ENCODE data around the gene TFAP2B. TPM values are rescaled to one million over a fixed set of nuclear protein-coding genes. Genes with fewer than 3 reads are reported as not detected.

Gene TFAP2B
- total RNA-seq, 1 donor from 2014 or later: not detected

- TF ChIP-seq EZH2 (IDR thresholded peaks at IDR 0.05; ENCODE audit: insufficient read depth, low read length): no peak
- no peak for TF ChIP-seq CTCF (IDR thresholded peaks at IDR 0.05; ENCODE audit: insufficient read depth, low read depth, low read length)
- peak overlapping the region; percentile 48 for H3K4me2 ChIP-seq (ENCODE audit: low read length)
- H3K9me3 ChIP-seq (ENCODE audit: insufficient read depth, low read depth, low read length): no peaks in the 10 kb centered on the region
- H3K4me3 ChIP-seq (ENCODE audit: insufficient read depth, low read depth, low read length): no peak overlapping the region
- H3K4me1 ChIP-seq (ENCODE audit: insufficient read depth, low read length): no peaks in the 10 kb centered on the region
- H2AFZ ChIP-seq (ENCODE audit: low read depth, low read length): peak overlapping the region; percentile 26
- peaks cover 95% of the 10 kb centered on the region for H3K27me3 Mint-ChIP-seq (ENCODE audit: low read depth, unreplicated experiment)
- no peak for DNase-seq (ENCODE audit: low read depth)
- H3K9ac ChIP-seq (ENCODE audit: low read length): no peak overlapping the region
- H3K27ac Mint-ChIP-seq (ENCODE audit: unreplicated experiment): peak overlapping the region; percentile 69
- peaks cover 2% of the 10 kb centered on the region for H3K4me1 Mint-ChIP-seq (ENCODE audit: low read depth, unreplicated experiment)
- no peaks in the 10 kb centered on the region for H3K79me2 ChIP-seq (ENCODE audit: insufficient read depth, low read length)
- H3K27ac ChIP-seq (ENCODE audit: low read depth, low read length): no peak overlapping the region
- H3K4me3 Mint-ChIP-seq (ENCODE audit: unreplicated experiment): peak overlapping the region; percentile 86
- H4K20me1 ChIP-seq (ENCODE audit: insufficient read depth, low read length): no peaks in the 10 kb centered on the region
- H3K36me3 ChIP-seq (ENCODE audit: insufficient read depth, low read length): no peaks in the 10 kb centered on the region
- no peaks in the 10 kb centered on the region for H3K36me3 Mint-ChIP-seq (ENCODE audit: low read depth, unreplicated experiment)
- H3K9me3 Mint-ChIP-seq (ENCODE audit: unreplicated experiment): peaks cover 4% of the 10 kb centered on the region
- H3K27me3 ChIP-seq (ENCODE audit: insufficient read depth, low read length): peaks cover 36% of the 10 kb centered on the region
- no peak for FAIRE-seq
These were observed 31.1 kb downstream of the TFAP2B start for GRCh38 chr6:50849796-50850180.

GRCh38 chr6:50850223-50851048, 31.8 kb downstream of the TFAP2B start:
- Histone ChIP-seq H3K4me3 (ENCODE audit: insufficient read depth, low read depth, low read length) (no peak overlapping the region), H3K79me2 (ENCODE audit: insufficient read depth, low read length) (no peaks in the 10 kb centered on the region), H3K27me3 (ENCODE audit: insufficient read depth, low read length) (peaks cover 33% of the 10 kb centered on the region), H2AFZ (ENCODE audit: low read depth, low read length) (peak overlapping the region; percentile 26), H4K20me1 (ENCODE audit: insufficient read depth, low read length) (no peaks in the 10 kb centered on the region), H3K27ac (ENCODE audit: low read depth, low read length) (no peak overlapping the region), H3K4me2 (ENCODE audit: low read length) (peak overlapping the region; percentile 48), H3K4me1 (ENCODE audit: insufficient read depth, low read length) (no peaks in the 10 kb centered on the region), H3K36me3 (ENCODE audit: insufficient read depth, low read length) (no peaks in the 10 kb centered on the region), H3K9me3 (ENCODE audit: insufficient read depth, low read depth, low read length) (no peaks in the 10 kb centered on the region), H3K9ac (ENCODE audit: low read length) (no peak overlapping the region)
- H3K36me3 Mint-ChIP-seq (ENCODE audit: low read depth, unreplicated experiment): no peaks in the 10 kb centered on the region
- peaks cover 91% of the 10 kb centered on the region for H3K27me3 Mint-ChIP-seq (ENCODE audit: low read depth, unreplicated experiment)
- H3K4me1 Mint-ChIP-seq (ENCODE audit: low read depth, unreplicated experiment): peaks cover 2% of the 10 kb centered on the region
- TF ChIP-seq EZH2 (IDR thresholded peaks at IDR 0.05; ENCODE audit: insufficient read depth, low read length) (peak; percentile 28), CTCF (IDR thresholded peaks at IDR 0.05; ENCODE audit: insufficient read depth, low read depth, low read length) (no peak)
- H3K4me3 Mint-ChIP-seq (ENCODE audit: unreplicated experiment): peak overlapping the region; percentile 86
- H3K27ac Mint-ChIP-seq (ENCODE audit: unreplicated experiment): peak overlapping the region; percentile 69
- DNase-seq (ENCODE audit: low read depth) (no peak), FAIRE-seq (no peak)
- H3K9me3 Mint-ChIP-seq (ENCODE audit: unreplicated experiment): peaks cover 4% of the 10 kb centered on the region

All from astrocyte (in vitro differentiated cells and primary cell).